ENCODE data around the gene RPS6KA2. TPM values are rescaled to one million over a fixed set of nuclear protein-coding genes. Genes with fewer than 3 reads are reported as not detected.

The RPS6KA2 gene
- total and polyA plus RNA-seq, 2 donors (not counting 3 experiments of a cell fraction or from before 2014, with no cell fraction given), result 54.5 to 75.8 TPM

DNA sequence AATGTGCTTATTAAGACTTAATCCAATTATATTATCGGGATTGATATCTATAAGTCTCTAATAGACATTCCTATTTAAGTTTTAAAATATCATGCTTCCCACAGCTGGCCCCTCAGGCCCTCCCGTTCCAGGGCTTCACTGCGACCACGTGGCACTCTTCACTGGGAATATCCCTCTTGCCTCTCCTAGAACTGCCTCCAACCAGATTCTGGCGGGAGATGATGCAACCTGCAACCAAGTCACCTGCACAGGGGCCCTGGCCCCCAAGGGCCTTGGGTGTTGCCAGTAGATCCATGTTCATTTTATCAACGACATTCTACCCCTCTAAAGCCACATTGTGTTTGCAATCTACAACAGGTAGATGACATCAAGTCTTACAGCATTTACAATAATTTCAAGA is 22.1 kb downstream of the RPS6KA2 start:
- H3K27ac ChIP-seq (ENCODE audit: insufficient read depth, low read depth, low read length), result no peak overlapping the region
- intact Hi-C loops (cut with micrococcal nuclease) (no loop called here), dilution Hi-C loops (cut with MboI; ENCODE audit: extremely low pct_ligation_motif_present, low sequenced_read_pairs) (no loop called here)
- H4K20me1 ChIP-seq (replicated peaks; ENCODE audit: control insufficient read depth, extremely low read depth, insufficient read depth, low read length), result no peaks in the 10 kb centered on the region
- no peak for TF ChIP-seq EZH2 (IDR thresholded peaks at IDR 0.05; ENCODE audit: borderline replicate concordance, low read depth, low read length, severe bottlenecking)
- no peak for TF ChIP-seq POLR2A (IDR thresholded peaks at IDR 0.05; ENCODE audit: low read depth, low read length)
- TF ChIP-seq POLR2AphosphoS5 (IDR thresholded peaks at IDR 0.05; ENCODE audit: insufficient read depth, low read depth, low read length), result no peak
- TF ChIP-seq, protein P1, sequence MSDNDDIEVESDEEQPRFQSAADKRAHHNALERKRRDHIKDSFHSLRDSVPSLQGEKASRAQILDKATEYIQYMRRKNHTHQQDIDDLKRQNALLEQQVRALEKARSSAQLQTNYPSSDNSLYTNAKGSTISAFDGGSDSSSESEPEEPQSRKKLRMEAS (IDR thresholded peaks at IDR 0.05; ENCODE audit: insufficient read depth, insufficient read length), result no peak
- TF ChIP-seq, protein P2, sequence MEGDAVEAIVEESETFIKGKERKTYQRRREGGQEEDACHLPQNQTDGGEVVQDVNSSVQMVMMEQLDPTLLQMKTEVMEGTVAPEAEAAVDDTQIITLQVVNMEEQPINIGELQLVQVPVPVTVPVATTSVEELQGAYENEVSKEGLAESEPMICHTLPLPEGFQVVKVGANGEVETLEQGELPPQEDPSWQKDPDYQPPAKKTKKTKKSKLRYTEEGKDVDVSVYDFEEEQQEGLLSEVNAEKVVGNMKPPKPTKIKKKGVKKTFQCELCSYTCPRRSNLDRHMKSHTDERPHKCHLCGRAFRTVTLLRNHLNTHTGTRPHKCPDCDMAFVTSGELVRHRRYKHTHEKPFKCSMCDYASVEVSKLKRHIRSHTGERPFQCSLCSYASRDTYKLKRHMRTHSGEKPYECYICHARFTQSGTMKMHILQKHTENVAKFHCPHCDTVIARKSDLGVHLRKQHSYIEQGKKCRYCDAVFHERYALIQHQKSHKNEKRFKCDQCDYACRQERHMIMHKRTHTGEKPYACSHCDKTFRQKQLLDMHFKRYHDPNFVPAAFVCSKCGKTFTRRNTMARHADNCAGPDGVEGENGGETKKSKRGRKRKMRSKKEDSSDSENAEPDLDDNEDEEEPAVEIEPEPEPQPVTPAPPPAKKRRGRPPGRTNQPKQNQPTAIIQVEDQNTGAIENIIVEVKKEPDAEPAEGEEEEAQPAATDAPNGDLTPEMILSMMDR (IDR thresholded peaks at IDR 0.05; ENCODE audit: extremely low read depth in 1 of 2, insufficient read depth in 1 of 2, low read depth in 1 of 2, low read length in 2 of 2), result no peak
- TF ChIP-seq FOS (IDR thresholded peaks at IDR 0.05; ENCODE audit: borderline replicate concordance, insufficient read depth, low read length), result no peak
- TF ChIP-seq JUN (IDR thresholded peaks at IDR 0.05; ENCODE audit: borderline replicate concordance, insufficient read depth, insufficient read length, low read depth), result no peak
- no peak for TF ChIP-seq GATA2 (IDR thresholded peaks at IDR 0.05; ENCODE audit: insufficient read depth, insufficient read length, low read depth, low read length)
- no peak for TF ChIP-seq MYC (IDR thresholded peaks at IDR 0.05; ENCODE audit: low read depth, low read length)
- H3K36me3 ChIP-seq (ENCODE audit: control insufficient read depth in 2 of 2, extremely low read depth in 1 of 2, insufficient read depth in 2 of 2, low read length in 2 of 2), result peaks cover 0 to 2% of the 10 kb centered on the region in 2 experiments
- peaks cover 21% of the 10 kb centered on the region for H3K4me1 ChIP-seq (ENCODE audit: control insufficient read depth, extremely low read depth, insufficient read depth, low read length)
- CTCF ChIA-PET, result no interaction called here
- no peak overlapping the region for H3K9ac ChIP-seq (replicated peaks; ENCODE audit: extremely low read depth, insufficient read depth, low read length)
- H3K9me3 ChIP-seq (replicated peaks; ENCODE audit: control insufficient read depth, insufficient read depth, low read length), result no peaks in the 10 kb centered on the region
- POLR2A ChIA-PET, result no interaction called here
- DNase-seq (ENCODE audit: low read depth, low spot score) (no peak), FAIRE-seq (no peak)
- no peaks in the 10 kb centered on the region for H3K27me3 ChIP-seq (ENCODE audit: control insufficient read depth in 2 of 2, insufficient read depth in 2 of 2, low read length in 2 of 2)
- peaks cover 18% of the 10 kb centered on the region for H3K79me2 ChIP-seq (ENCODE audit: control insufficient read depth, insufficient read depth, low read length)
- H3K4me2 ChIP-seq (ENCODE audit: insufficient read depth, low read length), result no peak overlapping the region
- no peaks in the 10 kb centered on the region for H3K9me1 ChIP-seq (replicated peaks; ENCODE audit: control insufficient read depth, extremely low read depth, insufficient read depth, low read length)
- no TSS peak for BruUV-seq (replicated peaks)
- no peak overlapping the region for H2AFZ ChIP-seq (ENCODE audit: low read depth, low read length)
- H3K4me3 ChIP-seq (replicated peaks in 1 of 3; ENCODE audit: insufficient read depth in 1 of 3, low read depth in 1 of 3, low read length in 3 of 3), result no peak overlapping the region

All from endothelial cell of umbilical vein (primary cell).